ENCODE measurements around the gene SORCS3. TPM values are rescaled to one million over a fixed set of nuclear protein-coding genes. Genes with fewer than 3 reads are reported as not detected.

Gene SORCS3
- total RNA-seq, 1 donor from 2014 or later, result 0.25 TPM

DNA sequence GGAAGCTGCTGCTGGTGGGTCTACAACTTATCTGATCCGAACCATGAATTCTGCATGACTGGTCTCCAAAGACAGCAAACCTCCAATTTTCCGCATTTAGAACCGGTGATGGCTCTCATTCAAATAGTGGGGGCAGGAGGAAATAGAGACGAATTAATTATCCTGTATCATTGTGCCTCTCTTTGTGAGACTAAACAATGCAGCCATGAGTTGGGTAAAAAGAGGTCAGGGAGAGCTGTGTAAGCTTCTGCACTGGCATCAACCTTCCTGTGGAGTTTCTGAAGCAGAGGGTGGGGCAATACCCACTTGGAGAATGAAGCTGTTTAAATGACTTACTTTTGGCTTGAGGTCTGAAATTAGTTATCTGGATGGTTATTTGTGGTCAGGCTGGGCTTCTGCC is 266.4 kb downstream of the SORCS3 start:
- no peak for DNase-seq (ENCODE audit: extremely low spot score in 2 of 2)
- intact Hi-C loops (cut with DNase I), result no loop called here

DNA sequence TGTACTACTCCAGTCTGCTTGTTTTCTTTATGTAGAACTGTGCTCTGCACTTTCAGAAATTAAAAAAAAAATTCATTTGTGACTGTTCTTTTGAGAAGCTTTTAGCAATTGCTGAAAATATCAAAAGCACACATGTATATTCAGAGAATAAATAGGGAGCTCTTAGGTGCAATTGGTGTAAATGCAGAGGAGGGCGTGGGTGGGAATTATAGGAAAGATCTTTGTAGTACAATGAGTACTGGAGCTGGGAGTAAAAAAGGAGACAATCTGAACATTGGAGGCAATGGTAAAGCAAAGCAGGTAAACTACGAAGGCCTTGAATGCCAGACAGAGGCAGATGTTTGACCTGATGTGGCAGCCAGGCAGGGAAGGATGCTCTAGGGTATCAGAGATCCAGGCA is 267.5 kb downstream of the SORCS3 start:
- H3K27ac ChIP-seq, result no peak overlapping the region
- no peak overlapping the region for H3K4me3 ChIP-seq
- TF ChIP-seq POLR2AphosphoS5 (IDR thresholded peaks at IDR 0.05; ENCODE audit: insufficient read depth in 1 of 2, low read depth in 1 of 2) (no peak), POLR2A (IDR thresholded peaks at IDR 0.05) (no peak)
- TF ChIP-seq, protein P1, sequence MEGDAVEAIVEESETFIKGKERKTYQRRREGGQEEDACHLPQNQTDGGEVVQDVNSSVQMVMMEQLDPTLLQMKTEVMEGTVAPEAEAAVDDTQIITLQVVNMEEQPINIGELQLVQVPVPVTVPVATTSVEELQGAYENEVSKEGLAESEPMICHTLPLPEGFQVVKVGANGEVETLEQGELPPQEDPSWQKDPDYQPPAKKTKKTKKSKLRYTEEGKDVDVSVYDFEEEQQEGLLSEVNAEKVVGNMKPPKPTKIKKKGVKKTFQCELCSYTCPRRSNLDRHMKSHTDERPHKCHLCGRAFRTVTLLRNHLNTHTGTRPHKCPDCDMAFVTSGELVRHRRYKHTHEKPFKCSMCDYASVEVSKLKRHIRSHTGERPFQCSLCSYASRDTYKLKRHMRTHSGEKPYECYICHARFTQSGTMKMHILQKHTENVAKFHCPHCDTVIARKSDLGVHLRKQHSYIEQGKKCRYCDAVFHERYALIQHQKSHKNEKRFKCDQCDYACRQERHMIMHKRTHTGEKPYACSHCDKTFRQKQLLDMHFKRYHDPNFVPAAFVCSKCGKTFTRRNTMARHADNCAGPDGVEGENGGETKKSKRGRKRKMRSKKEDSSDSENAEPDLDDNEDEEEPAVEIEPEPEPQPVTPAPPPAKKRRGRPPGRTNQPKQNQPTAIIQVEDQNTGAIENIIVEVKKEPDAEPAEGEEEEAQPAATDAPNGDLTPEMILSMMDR (IDR thresholded peaks at IDR 0.05), result no peak
- no peaks in the 10 kb centered on the region for H3K9me3 ChIP-seq
- H3K36me3 ChIP-seq, result no peaks in the 10 kb centered on the region
- intact Hi-C loops (cut with DNase I), result no loop called here
- DNase-seq (ENCODE audit: extremely low spot score in 2 of 2), result no peak
- H3K4me1 ChIP-seq, result no peaks in the 10 kb centered on the region
- H3K27me3 ChIP-seq, result no peaks in the 10 kb centered on the region

More for the DNA sequence above, 266.4 kb downstream of the SORCS3 start:
- Histone ChIP-seq H3K27ac (no peak overlapping the region), H3K36me3 (no peaks in the 10 kb centered on the region), H3K9me3 (no peaks in the 10 kb centered on the region), H3K4me1 (no peaks in the 10 kb centered on the region), H3K4me3 (no peak overlapping the region), H3K27me3 (no peaks in the 10 kb centered on the region)
- TF ChIP-seq POLR2AphosphoS5 (IDR thresholded peaks at IDR 0.05; ENCODE audit: insufficient read depth in 1 of 2, low read depth in 1 of 2) (no peak), POLR2A (IDR thresholded peaks at IDR 0.05) (no peak)
- TF ChIP-seq, protein P1 (IDR thresholded peaks at IDR 0.05), result no peak

DNA sequence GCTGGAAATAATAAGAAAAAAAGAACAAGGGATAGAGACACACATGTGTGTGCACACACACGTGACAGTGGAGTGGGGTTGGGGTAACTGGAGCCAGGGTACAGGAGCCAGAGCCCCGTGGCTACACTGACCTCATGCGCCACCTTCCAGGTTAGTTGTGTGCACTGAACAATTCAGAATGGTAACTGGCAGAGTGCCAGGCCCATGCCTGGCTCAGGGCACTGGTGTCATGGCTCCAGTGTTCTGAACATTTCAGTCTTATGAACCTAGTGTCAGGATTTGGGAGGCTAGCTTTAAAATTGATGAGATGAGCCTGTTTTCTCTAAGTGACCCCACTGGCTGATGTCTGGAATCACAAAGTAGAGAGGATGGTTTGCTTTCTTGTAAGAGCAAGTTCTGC is 269.6 kb downstream of the SORCS3 start:
- DNase-seq (ENCODE audit: extremely low spot score in 2 of 2), result no peak
- no peak overlapping the region for H3K4me3 ChIP-seq
- H3K27me3 ChIP-seq, result no peaks in the 10 kb centered on the region
- H3K4me1 ChIP-seq, result no peaks in the 10 kb centered on the region
- no peaks in the 10 kb centered on the region for H3K9me3 ChIP-seq
- TF ChIP-seq, protein P1 (IDR thresholded peaks at IDR 0.05), result no peak
- TF ChIP-seq POLR2AphosphoS5 (IDR thresholded peaks at IDR 0.05; ENCODE audit: insufficient read depth in 1 of 2, low read depth in 1 of 2) (no peak), POLR2A (IDR thresholded peaks at IDR 0.05) (no peak)
- H3K36me3 ChIP-seq, result no peaks in the 10 kb centered on the region
- no peak overlapping the region for H3K27ac ChIP-seq
- intact Hi-C loops (cut with DNase I), result no loop called here

DNA sequence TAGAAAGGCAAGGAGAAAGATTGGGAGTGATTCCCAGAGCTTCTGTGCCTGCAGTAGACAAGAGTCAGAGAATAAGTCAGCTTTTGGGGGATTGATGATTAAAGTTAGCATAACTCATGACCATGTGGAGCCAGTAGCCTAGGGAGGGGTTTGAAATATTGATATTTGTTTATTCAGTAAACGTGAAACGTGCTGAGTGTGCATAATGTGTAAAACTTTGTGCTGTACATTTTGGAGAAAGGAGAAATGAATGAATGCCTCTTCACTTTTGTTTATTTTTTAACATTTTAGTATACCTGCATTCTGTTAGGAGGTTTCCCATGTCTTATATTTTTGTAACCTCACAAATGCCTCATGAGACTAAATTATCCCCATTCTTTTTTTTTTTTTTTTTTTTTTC is 272.3 kb downstream of the SORCS3 start:
- no peaks in the 10 kb centered on the region for H3K4me1 ChIP-seq
- H3K36me3 ChIP-seq, result no peaks in the 10 kb centered on the region
- DNase-seq (ENCODE audit: extremely low spot score in 2 of 2), result no peak
- intact Hi-C loops (cut with DNase I), result no loop called here
- TF ChIP-seq POLR2A (IDR thresholded peaks at IDR 0.05) (no peak), POLR2AphosphoS5 (IDR thresholded peaks at IDR 0.05; ENCODE audit: insufficient read depth in 1 of 2, low read depth in 1 of 2) (no peak)
- TF ChIP-seq, protein P1 (IDR thresholded peaks at IDR 0.05), result no peak
- H3K9me3 ChIP-seq, result no peaks in the 10 kb centered on the region
- H3K27me3 ChIP-seq, result no peaks in the 10 kb centered on the region
- H3K27ac ChIP-seq, result no peak overlapping the region
- no peak overlapping the region for H3K4me3 ChIP-seq

DNA sequence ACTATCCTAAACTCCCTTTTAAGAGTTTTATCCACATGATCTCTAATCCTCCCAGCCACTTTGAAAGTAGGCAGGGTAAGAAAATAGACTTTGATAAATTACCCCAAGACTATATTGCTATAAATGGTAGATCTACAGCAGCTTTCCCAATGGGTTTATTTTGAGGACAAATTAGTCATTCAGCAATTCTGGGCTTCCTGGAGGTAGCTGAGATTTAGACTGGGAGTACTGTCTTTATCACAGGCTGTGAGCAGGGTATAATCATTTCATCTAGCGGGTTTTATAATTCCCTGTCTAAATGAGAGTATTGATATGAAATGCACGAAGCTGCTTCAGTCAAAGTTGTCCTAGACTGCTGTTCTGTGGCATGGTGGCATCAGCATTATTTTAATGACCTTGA is 279.4 kb downstream of the SORCS3 start:
- H3K4me1 ChIP-seq, result no peaks in the 10 kb centered on the region
- no peak overlapping the region for H3K4me3 ChIP-seq
- no peaks in the 10 kb centered on the region for H3K36me3 ChIP-seq
- TF ChIP-seq POLR2AphosphoS5 (IDR thresholded peaks at IDR 0.05; ENCODE audit: insufficient read depth in 1 of 2, low read depth in 1 of 2) (no peak), POLR2A (IDR thresholded peaks at IDR 0.05) (no peak)
- TF ChIP-seq, protein P1 (IDR thresholded peaks at IDR 0.05), result no peak
- intact Hi-C loops (cut with DNase I), result no loop called here
- H3K9me3 ChIP-seq, result no peaks in the 10 kb centered on the region
- no peak for DNase-seq (ENCODE audit: extremely low spot score in 2 of 2)
- H3K27ac ChIP-seq, result no peak overlapping the region
- H3K27me3 ChIP-seq, result no peaks in the 10 kb centered on the region
